Measurements from ENCODE around the gene CEP95.
"Not testable (repeated sequence)": the region's sequence is repeated elsewhere in the genome, so short reads cannot be mapped to it uniquely, and the experiment has no call there.

The CEP95 gene

GRCh38 chr17:64573214-64573613 lies 66.4 kb downstream of the CEP95 start:
- Histone ChIP-seq H3K4me3 (no peak overlapping the region), H3K9ac (no peak overlapping the region), H3K9me3 (replicated peaks in 1 of 11) (peaks cover 0 to 9% (median 5%) of the 10 kb centered on the region in 11 experiments; a peak in 8 of 22 replicates), H3K27ac (no peak overlapping the region), H3K4me2 (no peak overlapping the region), H3K36me3 (peaks cover 64 to 90% (median 70%) of the 10 kb centered on the region in 11 experiments), H3K27me3 (no peaks in the 10 kb centered on the region), H3K4me1 (no peaks in the 10 kb centered on the region), H4K20me1 (peaks cover 0 to 7% (median 0%) of the 10 kb centered on the region in 11 experiments; a peak in 4 of 22 replicates)
- no peak for TF ChIP-seq Cebpa-rat (IDR thresholded peaks at IDR 0.05)

- H3K9me3 ChIP-seq (replicated peaks in 1 of 11), result peaks cover 0 to 12% (median 5%) of the 10 kb centered on the region in 11 experiments; a peak in 8 of 22 replicates
- H3K4me2 ChIP-seq, result no peak overlapping the region
- peaks cover 0 to 7% (median 0%) of the 10 kb centered on the region in 11 experiments; a peak in 4 of 22 replicates for H4K20me1 ChIP-seq
- H3K27ac ChIP-seq, result no peak overlapping the region
- TF ChIP-seq Cebpa-rat (IDR thresholded peaks at IDR 0.05), result no peak
- H3K27me3 ChIP-seq, result no peaks in the 10 kb centered on the region
- H3K4me3 ChIP-seq, result no peak overlapping the region
- no peak overlapping the region for H3K9ac ChIP-seq
- H3K4me1 ChIP-seq, result no peaks in the 10 kb centered on the region
- H3K36me3 ChIP-seq, result peaks cover 60 to 88% (median 69%) of the 10 kb centered on the region in 11 experiments
Observed at GRCh38 chr17:64574646-64575045, 67.9 kb downstream of the CEP95 start.

GRCh38 chr17:64575431-64575830 lies 68.7 kb downstream of the CEP95 start:
- Histone ChIP-seq H3K27ac (no peak overlapping the region), H3K9ac (no peak overlapping the region), H4K20me1 (peaks cover 0 to 7% (median 0%) of the 10 kb centered on the region in 11 experiments; a peak in 4 of 22 replicates), H3K4me1 (no peaks in the 10 kb centered on the region), H3K4me2 (no peak overlapping the region), H3K4me3 (no peak overlapping the region), H3K27me3 (no peaks in the 10 kb centered on the region), H3K9me3 (replicated peaks in 1 of 11) (peaks cover 0 to 12% (median 5%) of the 10 kb centered on the region in 11 experiments; a peak in 8 of 22 replicates), H3K36me3 (peaks cover 59 to 88% (median 69%) of the 10 kb centered on the region in 11 experiments)
- no peak for TF ChIP-seq Cebpa-rat (IDR thresholded peaks at IDR 0.05)

- H3K9ac ChIP-seq, H3K4me2 ChIP-seq, H3K27ac ChIP-seq, H3K4me3 ChIP-seq, H3K27me3 ChIP-seq, H3K4me1 ChIP-seq, H4K20me1 ChIP-seq: not testable (repeated sequence)
- Histone ChIP-seq H3K9me3 (replicated peaks in 1 of 11) (peaks cover 0 to 12% (median 5%) of the 10 kb centered on the region in 11 experiments; a peak in 8 of 22 replicates), H3K36me3 (peaks cover 60 to 88% (median 70%) of the 10 kb centered on the region in 11 experiments)
Observed at GRCh38 chr17:64577025-64577424, 70.2 kb downstream of the CEP95 start.

GRCh38 chr17:64579917-64580316 lies 73.1 kb downstream of the CEP95 start:
- H3K9me3 ChIP-seq (replicated peaks in 1 of 11), result peaks cover 0 to 12% (median 5%) of the 10 kb centered on the region in 11 experiments; a peak in 8 of 22 replicates
- H3K4me2 ChIP-seq, result no peak overlapping the region
- no peak for TF ChIP-seq Cebpa-rat (IDR thresholded peaks at IDR 0.05)
- H3K4me3 ChIP-seq, result no peak overlapping the region
- H3K27me3 ChIP-seq, result no peaks in the 10 kb centered on the region
- no peaks in the 10 kb centered on the region for H3K4me1 ChIP-seq
- no peak overlapping the region for H3K9ac ChIP-seq
- H3K27ac ChIP-seq, result no peak overlapping the region
- peaks cover 79 to 97% (median 88%) of the 10 kb centered on the region in 11 experiments for H3K36me3 ChIP-seq
- no peaks in the 10 kb centered on the region; a peak in 2 of 22 replicates for H4K20me1 ChIP-seq

GRCh38 chr17:64580384-64581315 lies 73.9 kb downstream of the CEP95 start:
- no peak for TF ChIP-seq Cebpa-rat (IDR thresholded peaks at IDR 0.05)
- H3K9me3 ChIP-seq (replicated peaks in 1 of 11), result peaks cover 0 to 12% (median 5%) of the 10 kb centered on the region in 11 experiments; a peak in 8 of 22 replicates
- no peak overlapping the region for H3K4me2 ChIP-seq
- H3K9ac ChIP-seq, result no peak overlapping the region
- H3K4me1 ChIP-seq, result no peaks in the 10 kb centered on the region
- H3K36me3 ChIP-seq, result peaks cover 78 to 97% (median 89%) of the 10 kb centered on the region in 11 experiments
- peaks cover 0 to 3% (median 0%) of the 10 kb centered on the region in 11 experiments; a peak in 2 of 22 replicates for H4K20me1 ChIP-seq
- no peaks in the 10 kb centered on the region for H3K27me3 ChIP-seq
- no peak overlapping the region for H3K27ac ChIP-seq
- H3K4me3 ChIP-seq, result no peak overlapping the region

- peaks cover 0 to 5% (median 0%) of the 10 kb centered on the region in 11 experiments; a peak in 6 of 22 replicates for H3K9me3 ChIP-seq (replicated peaks in 1 of 11)
- no peak overlapping the region for H3K27ac ChIP-seq
- peaks cover 59 to 94% (median 80%) of the 10 kb centered on the region in 11 experiments for H3K36me3 ChIP-seq
Observed at GRCh38 chr17:64583038-64583437, 76.3 kb downstream of the CEP95 start.

GRCh38 chr17:64585146-64585545 lies 78.4 kb downstream of the CEP95 start:
- Histone ChIP-seq H3K27me3 (no peaks in the 10 kb centered on the region), H4K20me1 (peaks cover 0 to 31% (median 0%) of the 10 kb centered on the region in 11 experiments; a peak in 8 of 22 replicates), H3K4me1 (no peaks in the 10 kb centered on the region), H3K4me2 (no peak overlapping the region), H3K9me3 (replicated peaks in 1 of 11) (no peaks in the 10 kb centered on the region), H3K9ac (no peak overlapping the region), H3K27ac (no peak overlapping the region), H3K36me3 (peaks cover 53 to 90% (median 78%) of the 10 kb centered on the region in 11 experiments), H3K4me3 (no peak overlapping the region)
- no peak for TF ChIP-seq Cebpa-rat (IDR thresholded peaks at IDR 0.05)

More at GRCh38 chr17:64583038-64583437, 76.3 kb downstream of the CEP95 start:
- Histone ChIP-seq H3K4me1 (no peaks in the 10 kb centered on the region), H3K9ac (no peak overlapping the region), H4K20me1 (peaks cover 0 to 14% (median 0%) of the 10 kb centered on the region in 11 experiments; a peak in 2 of 22 replicates), H3K27me3 (no peaks in the 10 kb centered on the region), H3K4me3 (no peak overlapping the region), H3K4me2 (no peak overlapping the region)
- TF ChIP-seq Cebpa-rat (IDR thresholded peaks at IDR 0.05), result no peak
